ENCODE measurements around the gene SMC4.
"Not testable (repeated sequence)": the region's sequence is repeated elsewhere in the genome, so short reads cannot be mapped to it uniquely, and the experiment has no call there.

Gene SMC4

DNA sequence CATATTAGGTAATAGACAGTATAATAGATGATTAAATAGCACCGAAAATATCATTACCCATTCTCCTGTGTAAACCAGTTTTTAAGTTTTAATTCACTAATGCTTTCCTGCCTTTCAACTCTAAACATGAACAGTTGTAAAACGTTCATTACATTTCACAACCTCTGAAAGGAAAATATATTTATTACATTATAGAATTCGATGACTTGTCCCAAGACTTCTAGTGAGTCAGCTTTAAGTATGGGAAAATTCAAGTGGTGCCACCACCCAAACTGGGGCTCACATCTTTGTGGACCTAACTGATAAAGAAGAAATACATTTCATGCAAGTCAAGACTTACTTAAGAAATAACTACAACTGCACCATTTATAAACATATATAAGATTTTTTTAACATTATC lies 48.1 kb downstream of the SMC4 start:
- DNase-seq: no peak

DNA sequence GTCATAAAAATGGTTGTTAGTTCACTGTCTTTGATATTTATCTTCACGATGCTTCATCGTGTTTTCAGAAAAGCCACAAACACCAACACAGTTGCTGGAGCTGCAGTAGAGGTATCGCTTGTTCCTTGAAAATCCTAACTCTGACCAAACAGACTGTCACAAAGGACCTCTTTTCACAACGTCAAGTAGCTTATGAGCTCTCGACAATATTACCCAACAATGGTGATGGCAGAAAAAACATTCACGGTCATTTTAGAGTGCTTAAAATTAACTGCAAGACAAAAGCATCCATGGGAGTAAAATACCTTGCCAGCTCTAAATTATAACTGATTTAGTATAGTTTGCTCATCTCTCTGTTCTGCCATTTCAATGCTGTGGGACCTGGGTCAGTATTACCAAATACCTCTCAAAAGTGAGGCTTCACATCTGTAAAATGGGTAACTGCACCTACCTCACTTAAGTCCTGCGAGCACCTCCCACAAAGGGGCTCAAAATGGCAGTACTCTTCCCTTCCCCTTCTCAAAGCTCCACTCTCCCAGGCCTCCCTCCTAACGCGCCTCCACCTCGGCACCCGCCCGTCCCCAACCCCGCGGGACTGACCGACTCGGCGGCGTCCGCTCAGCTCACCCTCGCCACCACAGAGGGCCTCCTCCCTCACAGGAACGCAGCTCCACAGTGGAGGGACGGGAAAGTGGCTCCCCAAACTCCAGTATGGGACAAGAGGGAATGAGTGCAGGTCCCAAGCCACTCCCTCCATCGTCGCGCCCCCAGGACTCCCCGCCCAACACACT lies 49.6 kb downstream of the SMC4 start:
- DNase-seq: no peak

DNA sequence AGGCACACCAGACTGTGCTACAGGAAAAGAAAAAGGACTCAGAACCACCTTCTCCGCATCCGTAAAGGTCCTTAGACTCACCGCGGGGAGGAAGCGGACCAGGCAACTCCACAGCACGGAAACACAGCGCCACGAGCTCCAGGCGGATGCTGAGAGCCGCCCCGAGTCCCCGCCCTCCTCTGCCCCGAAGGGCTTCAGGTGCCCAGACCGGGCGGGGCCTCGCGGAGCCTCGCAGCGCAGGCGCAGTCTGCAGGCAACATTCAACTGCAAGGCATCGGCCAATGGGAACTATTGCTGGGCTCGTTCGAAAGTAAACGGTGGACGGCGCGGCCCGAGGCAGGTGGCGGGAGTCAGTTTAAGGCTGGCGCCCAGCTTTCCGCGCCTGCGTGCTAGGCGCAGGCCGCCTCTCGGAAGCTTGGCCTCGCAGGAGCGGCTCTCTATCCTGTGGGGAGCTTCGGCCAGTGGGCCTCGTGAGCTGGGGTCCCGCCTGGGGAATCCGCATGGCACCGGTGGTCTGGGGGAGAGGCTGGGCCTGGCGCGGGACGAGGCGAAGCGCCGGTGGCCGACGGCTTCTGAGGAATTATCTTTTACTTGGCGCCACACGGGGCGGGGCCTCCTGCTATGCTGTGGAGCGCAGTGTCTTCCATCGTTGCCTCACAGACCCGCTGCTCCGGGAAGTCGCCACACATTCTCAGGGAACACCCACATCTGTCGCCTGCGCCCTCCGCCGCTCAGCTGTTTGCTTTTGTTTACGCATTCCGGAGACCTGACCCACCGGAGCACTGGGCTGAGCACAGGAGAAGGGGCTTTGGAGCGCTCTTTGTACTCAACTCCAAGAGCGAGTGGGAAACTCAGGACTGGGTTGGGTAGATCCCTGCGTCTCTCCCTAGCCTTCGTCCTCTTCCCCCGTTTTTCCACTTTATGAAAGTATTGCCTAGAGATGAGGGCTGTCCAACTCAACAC lies 50.5 kb downstream of the SMC4 start, which contains the start of gene TRIM59:
Gene TRIM59 (minus strand): TSS at position 151 of the 963 bp plus-strand sequence. CDS start 10,603 bp downstream, outside the sequence.
- no peak for DNase-seq

DNA sequence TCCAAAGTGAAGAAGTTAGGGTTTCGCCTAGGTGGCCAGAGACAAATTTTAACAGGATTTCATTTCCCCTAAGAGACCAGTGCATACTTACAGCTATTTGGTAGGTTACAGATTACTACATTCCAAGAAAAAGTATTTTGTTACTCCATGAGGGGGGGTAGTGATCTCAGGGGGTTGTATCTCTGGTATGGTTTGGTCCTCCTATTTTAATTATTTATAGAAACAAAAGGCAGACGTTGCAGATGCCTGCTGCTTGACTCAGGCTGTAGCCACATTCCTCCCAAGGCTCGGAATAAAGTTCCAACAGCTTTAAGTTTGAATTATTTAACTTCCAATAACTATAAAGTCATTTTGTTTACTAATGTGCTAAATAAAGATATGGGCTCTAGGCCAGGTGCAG lies 51.4 kb downstream of the SMC4 start:
- DNase-seq: no peak

DNA sequence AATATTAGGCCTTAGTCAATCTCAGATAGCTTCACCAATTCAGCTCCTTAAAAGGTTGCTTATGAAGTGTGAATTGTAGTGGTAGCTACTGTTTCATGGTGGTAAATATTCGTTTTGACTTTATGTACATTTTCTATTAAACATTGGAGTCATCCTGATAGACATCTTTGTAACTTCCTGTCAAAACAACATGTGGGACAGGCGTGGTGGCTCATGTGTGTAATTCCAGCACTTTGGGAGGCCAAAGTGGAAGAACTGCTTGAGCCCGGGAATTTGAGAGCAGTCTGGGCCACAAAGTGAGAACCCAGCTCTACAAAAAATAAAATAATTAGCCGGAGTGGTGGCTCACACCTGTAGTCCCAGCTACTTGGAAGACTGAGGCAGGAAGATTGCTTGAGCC lies 52.2 kb downstream of the SMC4 start:
- DNase-seq: no peak

DNA sequence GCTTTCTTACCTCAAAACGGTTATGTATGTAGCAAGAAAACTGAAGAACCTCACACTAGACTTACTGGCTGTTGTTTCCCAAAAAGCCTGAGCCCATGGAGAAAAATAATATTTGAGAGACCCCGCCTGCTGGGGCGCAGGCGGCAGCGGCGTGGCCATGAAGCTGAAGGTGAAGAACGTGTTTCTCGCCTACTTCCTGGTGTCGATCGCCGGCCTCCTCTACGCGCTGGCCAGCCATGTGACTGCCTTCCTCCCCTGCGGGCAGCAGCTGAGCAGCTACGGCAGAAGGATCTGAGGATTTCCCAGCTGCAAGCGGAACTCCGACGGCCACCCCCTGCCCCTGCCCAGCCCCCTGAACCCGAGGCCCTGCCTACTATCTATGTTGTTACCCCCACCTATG lies 52.8 kb downstream of the SMC4 start:
- not testable (repeated sequence) for DNase-seq

DNA sequence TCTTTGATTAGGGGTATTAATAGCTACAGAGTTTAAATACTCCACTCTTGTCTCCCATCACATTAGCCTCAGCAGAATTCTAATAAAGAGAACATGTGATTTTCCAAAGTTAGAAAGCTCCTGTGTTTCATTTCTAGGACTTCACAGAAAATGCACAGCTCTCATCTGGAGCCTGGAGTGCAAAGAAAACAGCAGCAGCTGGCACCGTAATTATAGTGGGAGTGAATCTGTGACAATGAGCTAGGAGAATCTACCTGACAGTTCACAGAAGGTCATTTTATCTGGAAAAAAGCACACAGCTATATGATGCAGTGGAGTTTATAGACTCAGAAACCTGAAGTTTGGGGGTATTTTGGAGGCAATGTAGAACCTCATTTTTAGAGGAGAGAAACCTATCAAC lies 55.5 kb downstream of the SMC4 start:
- DNase-seq: no peak

DNA sequence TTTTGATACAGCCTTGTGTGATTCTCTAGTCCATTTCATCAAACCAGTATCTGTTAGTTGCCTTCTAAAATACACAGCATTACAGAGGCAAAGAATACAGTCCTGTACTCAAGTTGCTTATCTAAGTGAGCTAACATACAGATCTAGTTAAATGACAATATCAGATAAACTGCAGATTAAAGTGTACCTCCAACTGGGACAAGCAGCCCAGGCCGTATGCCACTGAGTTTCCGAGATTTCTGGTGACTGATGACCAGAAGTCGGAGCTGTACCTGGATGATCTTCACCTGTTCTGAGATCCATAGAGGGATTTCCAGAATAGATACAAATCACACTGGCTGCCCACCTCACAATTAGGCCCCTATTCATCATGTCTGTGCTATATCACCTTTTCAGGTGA lies 56.4 kb downstream of the SMC4 start:
- DNase-seq: no peak

DNA sequence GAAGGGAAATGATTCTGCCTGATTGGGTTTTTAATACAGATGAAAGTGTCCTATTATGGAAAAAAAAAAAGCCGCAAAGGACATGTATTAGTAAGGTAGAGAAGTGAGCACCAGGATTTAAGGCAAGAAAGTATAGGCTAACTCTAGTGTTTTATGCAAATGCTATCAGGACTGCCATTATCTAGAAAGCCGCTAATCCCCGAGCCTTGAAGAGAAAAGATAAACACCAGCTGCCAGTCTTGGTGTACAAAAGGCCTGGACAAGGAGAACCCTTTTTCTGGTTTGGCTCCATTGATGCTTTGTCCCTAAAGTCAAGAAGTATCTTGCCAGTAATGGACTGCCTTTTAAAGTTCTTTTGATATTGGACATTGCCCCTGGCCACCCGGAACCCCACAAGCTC lies 58.7 kb downstream of the SMC4 start:
- DNase-seq: no peak

DNA sequence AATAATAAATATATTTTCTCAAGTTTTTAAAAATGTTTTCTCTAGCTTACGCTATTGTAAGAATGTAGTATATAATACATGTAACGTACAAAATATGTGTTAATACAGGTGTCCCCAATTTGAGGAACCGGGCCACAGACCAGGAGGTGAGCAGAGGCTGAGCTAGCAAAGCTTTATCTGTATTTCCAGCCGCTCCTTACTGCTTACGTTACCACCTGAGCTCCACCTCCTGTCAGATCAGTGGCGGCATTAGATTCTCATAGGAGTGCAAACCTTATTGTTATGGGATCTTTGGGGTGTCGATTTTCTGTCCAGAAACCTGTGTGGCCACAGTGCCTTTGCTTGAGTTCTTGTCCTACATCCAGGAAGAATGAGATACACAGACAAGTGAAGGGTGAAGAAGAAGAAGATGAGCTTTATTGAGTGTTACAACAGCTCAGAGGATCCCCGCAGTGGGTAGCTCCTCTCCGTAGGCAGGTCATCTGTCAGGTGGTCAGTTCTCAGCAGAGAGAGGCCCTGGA lies 60.1 kb downstream of the SMC4 start:
- no peak for DNase-seq

DNA sequence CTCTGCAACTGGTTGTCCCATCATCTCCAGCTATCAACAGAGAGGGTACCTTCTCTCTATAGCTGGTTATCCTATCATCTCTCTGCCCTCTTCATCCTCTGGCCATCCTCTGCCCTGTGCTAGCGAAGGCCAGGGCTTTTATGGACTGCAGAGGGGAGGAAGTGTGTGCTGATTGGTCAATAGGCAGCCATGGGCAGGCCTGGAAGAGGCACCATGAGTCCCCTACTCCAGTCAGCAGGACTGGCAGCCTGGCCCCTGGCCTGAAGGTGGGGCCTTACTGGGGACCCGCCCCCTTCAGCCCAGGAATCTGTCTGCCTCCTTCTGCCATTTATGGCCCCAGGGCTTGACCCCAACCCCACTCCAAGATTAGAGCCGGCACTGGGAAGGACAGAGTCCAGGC lies 60.6 kb downstream of the SMC4 start:
- no peak for DNase-seq

DNA sequence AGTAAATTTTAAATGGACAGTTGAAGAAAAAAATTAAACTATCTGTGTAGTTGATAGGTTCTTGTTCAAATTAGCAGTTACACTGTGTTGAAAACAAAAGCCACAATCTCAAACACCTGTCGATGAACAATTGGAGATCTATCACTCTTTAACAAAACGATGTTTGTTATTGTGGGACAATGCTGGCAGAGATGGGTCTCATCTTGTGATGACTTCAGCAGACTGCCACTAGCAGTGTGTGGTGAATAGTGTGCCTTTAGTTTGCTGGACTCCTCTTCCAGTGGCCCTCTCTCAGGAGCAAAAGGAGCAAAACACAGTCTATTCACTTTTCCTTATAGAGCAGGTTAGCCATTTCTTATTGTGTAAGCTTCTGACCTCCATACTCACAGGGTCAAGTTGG lies 64.9 kb downstream of the SMC4 start:
- no peak for DNase-seq

DNA sequence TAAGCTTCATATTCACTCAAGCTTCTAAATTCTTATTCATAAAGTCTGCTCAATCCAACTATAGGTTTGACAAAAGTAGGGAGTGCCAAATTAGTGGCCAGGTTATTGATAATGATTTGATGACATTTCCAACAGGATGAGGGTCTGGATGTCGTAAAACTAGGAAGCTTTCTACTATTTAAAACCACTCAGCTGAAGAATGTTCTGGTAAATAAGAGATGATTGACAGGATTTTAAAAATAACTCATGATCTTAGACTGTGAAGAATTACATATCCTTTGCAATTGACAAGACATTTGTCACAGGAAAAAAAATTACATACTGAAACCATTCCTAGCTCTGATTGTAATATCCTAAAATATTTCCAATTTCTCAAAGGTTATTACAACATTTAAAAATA lies 65.5 kb downstream of the SMC4 start:
- no peak for DNase-seq

DNA sequence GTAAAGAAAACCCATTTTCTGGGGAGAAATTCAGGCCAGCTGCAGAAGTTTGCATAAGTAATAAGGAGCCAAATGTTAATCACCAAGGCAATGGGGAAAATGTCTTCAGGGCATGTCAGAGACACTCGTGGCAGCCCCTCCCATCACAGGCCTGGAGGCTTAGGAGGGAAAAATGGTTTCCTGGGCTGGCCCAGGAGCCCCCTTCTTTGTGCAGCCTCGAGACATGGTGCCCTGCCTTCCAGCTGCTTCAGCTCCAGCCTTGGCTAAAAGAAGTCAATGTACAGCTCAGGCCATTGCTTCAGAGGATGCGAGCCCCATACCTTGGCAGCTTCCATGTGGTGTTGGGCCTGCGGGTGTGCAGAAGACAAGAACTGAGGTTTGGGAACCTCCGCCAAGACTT lies 70.7 kb downstream of the SMC4 start:
- DNase-seq: no peak

DNA sequence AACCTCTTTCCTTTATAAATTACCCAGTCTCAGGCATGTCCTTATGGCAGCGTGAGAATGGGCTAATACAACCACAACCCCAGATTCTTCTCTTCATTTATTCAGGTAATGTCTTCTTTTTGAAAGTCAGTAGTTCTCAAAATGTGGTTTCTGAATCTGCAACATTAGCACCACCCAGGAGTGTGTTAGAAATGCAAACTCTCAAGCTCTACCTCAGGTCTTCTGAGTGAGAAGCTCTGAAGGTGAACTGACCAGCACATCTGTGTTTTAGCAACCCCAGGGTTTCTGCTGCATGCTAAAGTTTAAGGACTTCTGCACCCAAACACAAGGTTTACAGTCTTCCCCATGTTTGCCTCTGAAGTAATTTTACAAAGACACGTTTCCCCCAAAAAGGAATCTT lies 72.4 kb downstream of the SMC4 start:
- no peak for DNase-seq

DNA sequence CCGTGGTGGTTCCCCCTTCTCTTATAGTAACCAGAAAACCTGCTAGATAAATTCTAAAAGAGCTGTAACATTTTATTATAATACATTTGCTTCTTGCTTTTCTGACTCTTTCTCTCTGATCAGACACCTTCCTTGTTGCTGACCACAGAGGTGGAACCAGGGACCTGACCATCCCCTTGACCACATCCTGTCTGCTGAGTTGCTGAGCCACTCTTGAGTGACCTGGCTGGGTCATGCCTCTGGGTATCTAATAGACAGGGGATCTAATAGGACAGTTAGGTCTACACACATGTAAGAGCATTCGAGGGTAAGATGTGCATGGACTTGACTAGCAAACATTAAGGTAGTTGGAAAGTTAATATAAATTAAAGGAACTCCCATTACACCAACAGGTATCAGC lies 72.9 kb downstream of the SMC4 start:
- DNase-seq: no peak

DNA sequence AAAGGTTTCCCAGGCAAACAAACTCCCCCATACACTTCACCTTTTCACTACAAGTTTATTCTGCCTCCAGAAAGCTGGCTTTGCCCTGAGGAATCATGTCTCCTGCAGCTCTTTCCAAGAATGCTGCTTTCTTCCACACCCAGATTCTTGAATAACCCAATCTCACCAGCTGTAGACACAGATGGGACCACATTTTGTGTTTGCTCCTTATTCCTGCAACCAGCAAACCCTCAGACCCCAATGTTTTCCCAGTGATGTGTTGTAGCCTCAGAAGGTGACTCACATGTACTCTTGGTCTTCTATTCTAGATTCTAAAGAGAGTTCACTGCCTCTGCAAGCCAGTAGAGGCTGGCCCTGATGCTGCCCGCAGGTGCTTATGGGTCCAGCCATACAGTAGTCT lies 73.8 kb downstream of the SMC4 start:
- DNase-seq: no peak

DNA sequence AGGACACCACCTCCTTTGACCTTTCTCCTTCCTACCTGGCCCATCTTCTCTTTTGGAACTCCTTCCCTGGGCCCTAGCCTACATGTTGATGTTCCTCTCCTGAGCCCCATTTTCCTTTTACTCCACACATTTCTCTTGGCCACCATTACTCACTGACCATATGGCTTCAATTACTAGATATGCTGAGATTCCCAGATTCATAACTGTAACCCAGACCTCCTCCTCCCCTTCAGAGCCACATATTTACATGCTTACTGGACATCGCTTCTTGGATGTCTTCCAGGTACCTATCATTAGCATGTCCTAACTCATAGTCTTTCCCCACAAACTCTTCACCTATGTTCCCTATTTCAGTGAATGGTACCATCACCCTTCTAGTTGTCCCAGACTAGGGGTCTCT lies 74.5 kb downstream of the SMC4 start:
- DNase-seq: no peak

DNA sequence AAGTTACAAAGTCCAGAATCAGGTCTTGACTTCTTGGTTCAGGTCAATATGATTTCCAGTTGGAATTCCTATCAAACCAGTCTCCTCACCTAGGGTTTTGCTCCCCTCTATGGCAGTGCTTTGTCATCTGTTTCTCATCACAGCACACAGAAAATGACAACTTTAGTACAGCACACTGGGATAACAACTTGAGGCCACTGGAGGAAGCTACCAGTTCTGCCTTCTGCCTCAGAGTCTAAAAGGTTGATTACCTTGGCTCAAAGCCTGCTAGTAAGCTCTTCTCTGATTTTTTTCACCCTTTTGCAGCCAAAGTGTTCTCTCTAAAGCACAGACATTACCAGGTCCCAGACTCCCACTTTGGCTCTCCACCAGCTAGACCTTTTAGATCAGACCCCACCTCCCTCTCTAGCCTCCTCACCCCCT lies 75.0 kb downstream of the SMC4 start:
- DNase-seq: no peak

DNA sequence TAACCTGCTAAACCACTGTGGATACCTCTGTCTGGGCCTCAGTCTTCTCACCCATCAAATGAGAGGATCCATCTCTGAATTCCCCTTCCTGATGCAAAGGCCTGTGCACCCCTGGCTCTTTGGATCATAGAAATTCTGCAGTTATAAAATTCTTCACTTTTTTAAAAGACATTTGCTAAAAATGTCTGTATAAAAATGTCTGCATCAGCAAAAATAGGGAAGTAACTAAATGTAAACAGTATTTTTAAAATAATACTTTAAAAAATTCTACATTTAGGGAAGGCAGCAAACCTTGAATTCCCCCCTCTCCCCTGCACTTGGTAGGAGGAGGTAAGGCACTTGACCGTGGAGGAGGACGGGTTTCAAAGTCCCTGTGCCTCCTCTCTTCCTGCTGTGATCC lies 75.7 kb downstream of the SMC4 start:
- no peak for DNase-seq

DNA sequence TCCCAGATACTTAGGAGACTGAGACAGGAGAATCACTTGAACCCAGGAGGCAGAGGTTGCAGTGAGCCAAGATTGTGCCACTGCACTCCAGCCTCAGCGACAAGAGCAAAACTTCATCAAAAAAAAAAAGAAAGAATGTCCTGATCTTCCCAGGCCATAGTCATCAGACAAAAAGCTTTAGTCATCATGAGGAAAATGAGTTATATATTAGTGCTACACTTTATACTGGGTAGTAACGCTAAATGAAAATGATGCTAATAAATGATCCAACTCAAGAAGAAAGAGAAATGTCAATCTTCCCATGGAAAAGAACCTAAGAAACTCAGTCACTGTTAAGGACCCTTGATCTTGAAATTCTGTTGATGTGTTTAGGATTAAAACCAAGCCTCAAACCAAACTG lies 76.4 kb downstream of the SMC4 start:
- DNase-seq: no peak

DNA sequence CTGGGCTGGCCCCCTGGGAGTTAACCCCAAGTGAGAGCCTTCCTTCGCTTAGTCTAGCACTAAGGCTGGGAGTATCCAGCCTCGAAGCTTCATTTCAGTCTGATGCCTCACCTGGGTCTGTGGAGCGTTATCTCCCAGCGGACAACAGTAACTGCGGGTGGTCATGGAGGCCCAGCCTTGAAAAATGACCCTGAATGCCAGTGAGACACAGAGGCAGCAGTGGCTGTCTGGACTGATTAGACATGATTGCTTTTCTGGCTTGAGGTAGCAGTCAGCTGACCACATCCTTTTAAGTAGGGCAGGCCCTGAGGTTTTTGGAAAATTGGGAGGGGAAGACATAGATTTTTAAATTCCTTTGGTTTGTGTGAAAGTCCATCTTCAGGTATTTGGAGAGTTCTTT lies 78.3 kb downstream of the SMC4 start:
- no peak for DNase-seq

DNA sequence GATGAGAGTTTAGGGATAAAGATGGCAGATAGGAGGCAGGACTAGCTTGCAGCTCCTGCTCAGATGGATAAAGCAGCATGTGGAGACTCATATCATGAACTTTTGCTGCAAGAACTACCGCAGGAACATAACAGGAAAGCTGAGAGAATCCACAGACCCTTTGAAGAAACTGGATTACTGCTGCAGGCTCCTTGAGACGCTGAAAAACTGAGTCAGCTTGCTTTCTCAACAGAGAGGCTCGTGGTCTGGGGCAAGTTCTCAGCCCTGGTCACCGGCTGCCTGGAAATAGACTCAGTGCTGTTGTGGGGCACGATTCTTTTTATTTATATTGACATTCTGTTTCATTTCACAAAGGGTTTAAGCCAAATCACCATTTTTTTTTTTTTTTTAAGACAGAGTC lies 78.9 kb downstream of the SMC4 start:
- DNase-seq: no peak

DNA sequence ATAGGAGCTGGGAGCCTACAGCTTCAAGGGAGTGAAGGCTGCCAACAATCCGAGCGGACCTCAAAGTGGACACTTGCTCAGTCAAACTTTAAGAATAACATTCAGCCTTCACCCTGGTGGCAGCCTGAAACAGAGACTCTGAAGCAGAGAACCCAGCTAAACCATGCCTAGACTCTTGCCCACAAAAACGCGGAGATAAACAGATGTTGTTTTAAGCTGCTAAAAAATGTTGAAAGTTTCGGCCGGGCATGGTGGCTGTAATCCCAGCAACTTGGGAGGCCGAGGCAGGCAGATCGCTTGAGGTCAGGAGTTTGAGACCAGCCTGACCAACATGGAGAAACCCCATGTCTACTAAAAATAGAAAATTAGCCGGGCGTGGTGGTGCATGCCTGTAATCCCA lies 79.9 kb downstream of the SMC4 start:
- DNase-seq: no peak

Data from DMS153 (cell line).